ENCODE data around the gene PRH2.

Gene PRH2

GRCh38 chr12:10941369-10941768, 12.3 kb downstream of the PRH2 start:
- Histone ChIP-seq H3K27ac (ENCODE audit: low read length, poor library complexity, severe bottlenecking) (peak overlapping the region; percentile 43), H2AFZ (ENCODE audit: low read depth, low read length) (no peak overlapping the region), H2AK5ac (ENCODE audit: low read length, severe bottlenecking) (peak overlapping the region; percentile 80), H3K23ac (ENCODE audit: low read length in 2 of 2) (no peak overlapping the region), H3K4me1 (ENCODE audit: control insufficient read depth, insufficient read depth, low read depth, low read length) (peaks cover 6% of the 10 kb centered on the region), H3K18ac (ENCODE audit: low read depth in 1 of 2, low read length in 2 of 2) (no peak overlapping the region), H2BK120ac (ENCODE audit: low read depth, low read length) (no peak overlapping the region), H3K4me2 (ENCODE audit: low read length, poor library complexity, severe bottlenecking) (no peak overlapping the region), H2BK12ac (ENCODE audit: low read length in 2 of 2) (no peak overlapping the region), H2BK15ac (ENCODE audit: low read depth, poor library complexity, severe bottlenecking) (no peak overlapping the region), H2BK5ac (ENCODE audit: low read depth, low read length, poor library complexity, severe bottlenecking) (no peak overlapping the region), H3K4me3 (ENCODE audit: insufficient read depth in 1 of 2, low read depth in 1 of 2, low read length in 2 of 2) (no peak overlapping the region), H3K14ac (ENCODE audit: low read length in 2 of 2) (no peak overlapping the region), H3K79me1 (replicated peaks; ENCODE audit: low read length, poor library complexity, severe bottlenecking) (peaks cover 3% of the 10 kb centered on the region), H4K91ac (ENCODE audit: low read length) (no peak overlapping the region), H3K27me3 (ENCODE audit: control insufficient read depth in 1 of 2, insufficient read depth in 1 of 2, low read length in 2 of 2) (no peaks in the 10 kb centered on the region), H3K9ac (ENCODE audit: low read length) (no peak overlapping the region), H3K4ac (ENCODE audit: low read depth in 1 of 2, low read length in 2 of 2) (no peak overlapping the region), H3K36me3 (ENCODE audit: control insufficient read depth in 1 of 2, insufficient read depth in 2 of 2, low read depth in 1 of 2, low read length in 2 of 2) (no peaks in the 10 kb centered on the region), H4K8ac (ENCODE audit: low read length) (no peak overlapping the region), H3K9me3 (ENCODE audit: control insufficient read depth, low read length) (peaks cover 7% of the 10 kb centered on the region)
- no peak for DNase-seq

- Histone ChIP-seq H2AK5ac (ENCODE audit: low read length, severe bottlenecking) (peak overlapping the region; percentile 80), H3K27ac (ENCODE audit: low read length, poor library complexity, severe bottlenecking) (peak overlapping the region; percentile 43), H2BK15ac (ENCODE audit: low read depth, poor library complexity, severe bottlenecking) (no peak overlapping the region), H2BK120ac (ENCODE audit: low read depth, low read length) (no peak overlapping the region), H2AFZ (ENCODE audit: low read depth, low read length) (no peak overlapping the region), H3K36me3 (ENCODE audit: control insufficient read depth in 1 of 2, insufficient read depth in 2 of 2, low read depth in 1 of 2, low read length in 2 of 2) (no peaks in the 10 kb centered on the region), H3K79me1 (replicated peaks; ENCODE audit: low read length, poor library complexity, severe bottlenecking) (peaks cover 3% of the 10 kb centered on the region), H2BK5ac (ENCODE audit: low read depth, low read length, poor library complexity, severe bottlenecking) (no peak overlapping the region), H3K18ac (ENCODE audit: low read depth in 1 of 2, low read length in 2 of 2) (no peak overlapping the region), H3K14ac (ENCODE audit: low read length in 2 of 2) (peak overlapping the region in 1 of 2 experiments; percentile 1), H3K4me1 (ENCODE audit: control insufficient read depth, insufficient read depth, low read depth, low read length) (peaks cover 6% of the 10 kb centered on the region), H4K91ac (ENCODE audit: low read length) (no peak overlapping the region), H3K27me3 (ENCODE audit: control insufficient read depth in 1 of 2, insufficient read depth in 1 of 2, low read length in 2 of 2) (no peaks in the 10 kb centered on the region), H3K23ac (ENCODE audit: low read length in 2 of 2) (no peak overlapping the region), H2BK12ac (ENCODE audit: low read length in 2 of 2) (no peak overlapping the region), H3K9me3 (ENCODE audit: control insufficient read depth, low read length) (peaks cover 14% of the 10 kb centered on the region), H3K9ac (ENCODE audit: low read length) (no peak overlapping the region), H3K4ac (ENCODE audit: low read depth in 1 of 2, low read length in 2 of 2) (no peak overlapping the region), H3K4me2 (ENCODE audit: low read length, poor library complexity, severe bottlenecking) (no peak overlapping the region), H3K4me3 (ENCODE audit: insufficient read depth in 1 of 2, low read depth in 1 of 2, low read length in 2 of 2) (no peak overlapping the region), H4K8ac (ENCODE audit: low read length) (no peak overlapping the region)
- WGBS, result 68% methylated on average over 4 of the region's 4 CpGs
- DNase-seq, result no peak
Observed at GRCh38 chr12:10941916-10942607, 13.0 kb downstream of the PRH2 start.

- no peak overlapping the region for H2AK5ac ChIP-seq (ENCODE audit: low read length, severe bottlenecking)
- DNase-seq, result no peak
- peaks cover 25% of the 10 kb centered on the region for H3K9me3 ChIP-seq (ENCODE audit: control insufficient read depth, low read length)
- H3K79me1 ChIP-seq (replicated peaks; ENCODE audit: low read length, poor library complexity, severe bottlenecking), result peaks cover 3% of the 10 kb centered on the region
- no peak overlapping the region for H2AFZ ChIP-seq (ENCODE audit: low read depth, low read length)
- no peak overlapping the region for H4K8ac ChIP-seq (ENCODE audit: low read length)
- WGBS, result 98% methylated on average over 2 of the region's 2 CpGs
- no peaks in the 10 kb centered on the region for H3K27me3 ChIP-seq (ENCODE audit: control insufficient read depth in 1 of 2, insufficient read depth in 1 of 2, low read length in 2 of 2)
- peaks cover 6% of the 10 kb centered on the region for H3K4me1 ChIP-seq (ENCODE audit: control insufficient read depth, insufficient read depth, low read depth, low read length)
- no peak overlapping the region for H3K14ac ChIP-seq (ENCODE audit: low read length in 2 of 2)
- H3K23ac ChIP-seq (ENCODE audit: low read length in 2 of 2), result no peak overlapping the region
- no peak overlapping the region for H3K4me2 ChIP-seq (ENCODE audit: low read length, poor library complexity, severe bottlenecking)
- H3K36me3 ChIP-seq (ENCODE audit: control insufficient read depth in 1 of 2, insufficient read depth in 2 of 2, low read depth in 1 of 2, low read length in 2 of 2), result no peaks in the 10 kb centered on the region
- no peak overlapping the region for H3K18ac ChIP-seq (ENCODE audit: low read depth in 1 of 2, low read length in 2 of 2)
- H3K4ac ChIP-seq (ENCODE audit: low read depth in 1 of 2, low read length in 2 of 2), result no peak overlapping the region
- no peak overlapping the region for H2BK120ac ChIP-seq (ENCODE audit: low read depth, low read length)
- no peak overlapping the region for H2BK12ac ChIP-seq (ENCODE audit: low read length in 2 of 2)
- H3K4me3 ChIP-seq (ENCODE audit: insufficient read depth in 1 of 2, low read depth in 1 of 2, low read length in 2 of 2), result no peak overlapping the region
- H2BK5ac ChIP-seq (ENCODE audit: low read depth, low read length, poor library complexity, severe bottlenecking), result no peak overlapping the region
- H3K27ac ChIP-seq (ENCODE audit: low read length, poor library complexity, severe bottlenecking), result peak overlapping the region; percentile 13
- no peak overlapping the region for H3K9ac ChIP-seq (ENCODE audit: low read length)
- no peak overlapping the region for H4K91ac ChIP-seq (ENCODE audit: low read length)
- H2BK15ac ChIP-seq (ENCODE audit: low read depth, poor library complexity, severe bottlenecking), result no peak overlapping the region
Observed at GRCh38 chr12:10943167-10943566, 14.1 kb downstream of the PRH2 start.

GRCh38 chr12:10952645-10953044, 23.6 kb downstream of the PRH2 start:
- no peak overlapping the region for H4K8ac ChIP-seq (ENCODE audit: low read length)
- no peak overlapping the region for H3K4me2 ChIP-seq (ENCODE audit: low read length, poor library complexity, severe bottlenecking)
- H3K27ac ChIP-seq (ENCODE audit: low read length, poor library complexity, severe bottlenecking), result no peak overlapping the region
- H4K91ac ChIP-seq (ENCODE audit: low read length), result no peak overlapping the region
- H3K9me3 ChIP-seq (ENCODE audit: control insufficient read depth, low read length), result peaks cover 43% of the 10 kb centered on the region
- peaks cover 0 to 4% of the 10 kb centered on the region in 2 experiments for H3K36me3 ChIP-seq (ENCODE audit: control insufficient read depth in 1 of 2, insufficient read depth in 2 of 2, low read depth in 1 of 2, low read length in 2 of 2)
- no peak overlapping the region for H3K4ac ChIP-seq (ENCODE audit: low read depth in 1 of 2, low read length in 2 of 2)
- H3K79me1 ChIP-seq (replicated peaks; ENCODE audit: low read length, poor library complexity, severe bottlenecking), result peaks cover 19% of the 10 kb centered on the region
- 98% methylated on average over 4 of the region's 4 CpGs for WGBS
- no peak overlapping the region for H3K18ac ChIP-seq (ENCODE audit: low read depth in 1 of 2, low read length in 2 of 2)
- DNase-seq, result no peak
- no peak overlapping the region for H3K23ac ChIP-seq (ENCODE audit: low read length in 2 of 2)
- no peaks in the 10 kb centered on the region for H3K27me3 ChIP-seq (ENCODE audit: control insufficient read depth in 1 of 2, insufficient read depth in 1 of 2, low read length in 2 of 2)
- H3K9ac ChIP-seq (ENCODE audit: low read length), result no peak overlapping the region
- H2BK15ac ChIP-seq (ENCODE audit: low read depth, poor library complexity, severe bottlenecking), result no peak overlapping the region
- no peak overlapping the region for H3K14ac ChIP-seq (ENCODE audit: low read length in 2 of 2)
- H3K4me3 ChIP-seq (ENCODE audit: insufficient read depth in 1 of 2, low read depth in 1 of 2, low read length in 2 of 2), result no peak overlapping the region
- H2AK5ac ChIP-seq (ENCODE audit: low read length, severe bottlenecking), result no peak overlapping the region
- no peak overlapping the region for H2BK120ac ChIP-seq (ENCODE audit: low read depth, low read length)
- no peak overlapping the region for H2BK5ac ChIP-seq (ENCODE audit: low read depth, low read length, poor library complexity, severe bottlenecking)
- no peak overlapping the region for H2BK12ac ChIP-seq (ENCODE audit: low read length in 2 of 2)
- H2AFZ ChIP-seq (ENCODE audit: low read depth, low read length), result no peak overlapping the region
- H3K4me1 ChIP-seq (ENCODE audit: control insufficient read depth, insufficient read depth, low read depth, low read length), result no peaks in the 10 kb centered on the region
